HG03558 (cell line): Measurements from ENCODE around the gene STK38L.

Source experiments
- ATAC-seq: cut with Tn5 transposase; IDR thresholded peaks from one replicate; pipeline ENCODE4 v1.9.1; 2021; ENCODE audit warnings: moderate number of reproducible peaks; ENCODE audit not compliant: unreplicated experiment; ENCODE audit errors: extremely low read depth

The STK38L gene

GRCh38 chr12:27338473-27338872 is 94.4 kb downstream of the STK38L start:
- ATAC-seq: no peak

GRCh38 chr12:27340971-27341370 is 96.9 kb downstream of the STK38L start:
- no peak for ATAC-seq

GRCh38 chr12:27342536-27342935 is 98.5 kb downstream of the STK38L start:
- ATAC-seq: no peak

GRCh38 chr12:27343255-27344000 is 99.3 kb downstream of the STK38L start:
- no peak for ATAC-seq

- no peak for ATAC-seq
Measured at GRCh38 chr12:27344246-27344645, 100.2 kb downstream of the STK38L start.

- no peak for ATAC-seq
Measured at GRCh38 chr12:27344760-27345159, 100.7 kb downstream of the STK38L start.

- ATAC-seq: no peak
Measured at GRCh38 chr12:27345376-27345775, 101.3 kb downstream of the STK38L start.

- no peak for ATAC-seq
Measured at GRCh38 chr12:27347779-27348178, 103.7 kb downstream of the STK38L start.

- ATAC-seq: no peak
Measured at GRCh38 chr12:27351476-27351875, 107.4 kb downstream of the STK38L start.

- ATAC-seq: no peak
Measured at GRCh38 chr12:27355486-27355885, 111.4 kb downstream of the STK38L start.

- ATAC-seq: no peak
Measured at GRCh38 chr12:27355979-27356378, 111.9 kb downstream of the STK38L start.

GRCh38 chr12:27359578-27360340 is 115.7 kb downstream of the STK38L start:
- ATAC-seq: no peak

GRCh38 chr12:27361372-27361771 is 117.3 kb downstream of the STK38L start:
- no peak for ATAC-seq

- no peak for ATAC-seq
Measured at GRCh38 chr12:27366621-27367020, 122.5 kb downstream of the STK38L start.

- no peak for ATAC-seq
Measured at GRCh38 chr12:27367078-27367477, 123.0 kb downstream of the STK38L start.
